HG03439 (cell line): ENCODE measurements around the gene ZYG11B.
"Not testable (repeated sequence)": the region's sequence is repeated elsewhere in the genome, so short reads cannot be mapped to it uniquely, and the experiment has no call there.

Source experiments
- ATAC-seq: cut with Tn5 transposase; IDR thresholded peaks from one replicate; pipeline ENCODE4 v1.9.1; 2021; ENCODE audit warnings: mild to moderate bottlenecking, moderate library complexity; ENCODE audit not compliant: unreplicated experiment

The ZYG11B gene

GRCh38 chr1:52842643-52843310 is 116.5 kb downstream of the ZYG11B start, which contains the start of gene ZYG11A:
Gene ZYG11A (plus strand): TSS chr1:52842760. CDS start chr1:52842884, 124 bp downstream.
- ATAC-seq: peak; percentile 84

- not testable (repeated sequence) for ATAC-seq
Observed at GRCh38 chr1:52845119-52845518, 118.9 kb downstream of the ZYG11B start.

- no peak for ATAC-seq
Observed at GRCh38 chr1:52848423-52848822, 122.2 kb downstream of the ZYG11B start.

- no peak for ATAC-seq
Observed at GRCh38 chr1:52850951-52851350, 124.7 kb downstream of the ZYG11B start.

- ATAC-seq: no peak
Observed at GRCh38 chr1:52852854-52853253, 126.6 kb downstream of the ZYG11B start.

- ATAC-seq: no peak
Observed at GRCh38 chr1:52855584-52855983, 129.3 kb downstream of the ZYG11B start.

- ATAC-seq: no peak
Observed at GRCh38 chr1:52856026-52856425, 129.8 kb downstream of the ZYG11B start.

- ATAC-seq: no peak
Observed at GRCh38 chr1:52857443-52857842, 131.2 kb downstream of the ZYG11B start.

- no peak for ATAC-seq
Observed at GRCh38 chr1:52862666-52863458, 136.6 kb downstream of the ZYG11B start.

GRCh38 chr1:52867087-52867863 is 141.0 kb downstream of the ZYG11B start:
- peak; percentile 95 for ATAC-seq

GRCh38 chr1:52869727-52870126 is 143.5 kb downstream of the ZYG11B start:
- ATAC-seq: not testable (repeated sequence)

GRCh38 chr1:52876843-52877242 is 150.6 kb downstream of the ZYG11B start:
- no peak for ATAC-seq
